ENCODE measurements around the gene MYH10.

MYH10 gene

GRCh38 chr17:8504460-8505207, 125.9 kb downstream of the MYH10 start:
- Histone ChIP-seq H3K27me3 (no peaks in the 10 kb centered on the region), H3K36me3 (peaks cover 4% of the 10 kb centered on the region; the same call in 1 of the 2 replicates), H3K9me3 (no peaks in the 10 kb centered on the region), H3K4me1 (no peaks in the 10 kb centered on the region), H3K4me3 (ENCODE audit: low read depth, low read length) (no peak overlapping the region)
- no peak for DNase-seq
- no peak for TF ChIP-seq CTCF (IDR thresholded peaks at IDR 0.05; ENCODE audit: low read depth, low read length)

- no peaks in the 10 kb centered on the region for H3K4me1 ChIP-seq
- peak; percentile 23 for DNase-seq
- H3K27me3 ChIP-seq = no peaks in the 10 kb centered on the region
- no peaks in the 10 kb centered on the region for H3K9me3 ChIP-seq
- H3K36me3 ChIP-seq = peaks cover 4% of the 10 kb centered on the region; the same call in 1 of the 2 replicates
- H3K4me3 ChIP-seq (ENCODE audit: low read depth, low read length) = no peak overlapping the region
- TF ChIP-seq CTCF (IDR thresholded peaks at IDR 0.05; ENCODE audit: low read depth, low read length) = no peak
These were observed 126.7 kb downstream of the MYH10 start for GRCh38 chr17:8503807-8504206.

GRCh38 chr17:8503368-8503767, 127.2 kb downstream of the MYH10 start:
- Histone ChIP-seq H3K9me3 (no peaks in the 10 kb centered on the region), H3K36me3 (peaks cover 4% of the 10 kb centered on the region), H3K4me3 (ENCODE audit: low read depth, low read length) (no peak overlapping the region), H3K27me3 (no peaks in the 10 kb centered on the region), H3K4me1 (no peaks in the 10 kb centered on the region)
- TF ChIP-seq CTCF (IDR thresholded peaks at IDR 0.05; ENCODE audit: low read depth, low read length) = no peak
- DNase-seq = no peak

- no peak overlapping the region for H3K4me3 ChIP-seq (ENCODE audit: low read depth, low read length)
- no peaks in the 10 kb centered on the region for H3K9me3 ChIP-seq
- no peaks in the 10 kb centered on the region for H3K27me3 ChIP-seq
- DNase-seq = no peak
- H3K36me3 ChIP-seq = peaks cover 7% of the 10 kb centered on the region
- no peak for TF ChIP-seq CTCF (IDR thresholded peaks at IDR 0.05; ENCODE audit: low read depth, low read length)
- no peaks in the 10 kb centered on the region for H3K4me1 ChIP-seq
These were observed 128.4 kb downstream of the MYH10 start for GRCh38 chr17:8502126-8502525.

GRCh38 chr17:8500609-8501008, 129.9 kb downstream of the MYH10 start:
- H3K4me1 ChIP-seq = no peaks in the 10 kb centered on the region
- DNase-seq = no peak
- peaks cover 7% of the 10 kb centered on the region for H3K36me3 ChIP-seq
- no peak for TF ChIP-seq CTCF (IDR thresholded peaks at IDR 0.05; ENCODE audit: low read depth, low read length)
- H3K4me3 ChIP-seq (ENCODE audit: low read depth, low read length) = no peak overlapping the region
- no peaks in the 10 kb centered on the region for H3K9me3 ChIP-seq
- no peaks in the 10 kb centered on the region for H3K27me3 ChIP-seq

GRCh38 chr17:8499614-8500013, 130.9 kb downstream of the MYH10 start:
- TF ChIP-seq CTCF (IDR thresholded peaks at IDR 0.05; ENCODE audit: low read depth, low read length) = no peak
- Histone ChIP-seq H3K4me1 (no peaks in the 10 kb centered on the region), H3K36me3 (peaks cover 7% of the 10 kb centered on the region), H3K9me3 (no peaks in the 10 kb centered on the region), H3K27me3 (no peaks in the 10 kb centered on the region), H3K4me3 (ENCODE audit: low read depth, low read length) (no peak overlapping the region)
- DNase-seq = no peak

Measured in BE2C (cell line).